ENCODE data around the gene GPN3.

GPN3 gene

DNA sequence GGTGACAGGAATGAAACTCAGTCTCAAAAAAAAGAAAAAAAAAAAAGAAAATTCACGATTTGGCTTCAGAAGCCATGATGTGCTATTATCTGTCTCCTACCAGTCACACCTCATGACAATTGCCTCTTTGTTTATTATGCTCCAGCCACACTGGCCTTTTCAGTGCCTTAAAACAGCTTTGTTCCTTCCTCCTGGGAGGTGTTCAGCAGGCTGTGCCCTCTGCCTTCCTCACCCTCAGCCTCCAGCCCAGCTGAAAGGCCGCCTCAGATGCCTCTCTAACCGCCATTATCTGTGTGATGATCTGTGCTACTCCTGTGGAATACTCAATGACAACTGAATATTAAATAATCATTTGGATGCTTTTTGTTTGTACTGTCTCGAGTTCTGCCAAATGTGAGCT is 9.3 kb downstream of the GPN3 start:
- Histone ChIP-seq H3K4me1 (ENCODE audit: insufficient read depth, low read length, severe bottlenecking) (peaks cover 27% of the 10 kb centered on the region), H3K9me2 (ENCODE audit: low read depth, low read length) (no peaks in the 10 kb centered on the region), H3K27me3 (ENCODE audit: insufficient read depth, low read length) (no peaks in the 10 kb centered on the region), H3K9me3 (ENCODE audit: low read length) (no peaks in the 10 kb centered on the region), H3K4me2 (ENCODE audit: low read length) (no peak overlapping the region), H3K36me3 (ENCODE audit: insufficient read depth, low read length) (0 out of 2 replicates have a peak, but pooled peaks cover 12% of the 10 kb centered on the region), H3K79me2 (ENCODE audit: insufficient read depth, low read length) (no peaks in the 10 kb centered on the region), H3K4me3 (ENCODE audit: low read depth, low read length, poor library complexity, severe bottlenecking) (no peak overlapping the region), H3K9ac (ENCODE audit: low read length) (no peak overlapping the region), H2AFZ (ENCODE audit: low read length) (no peak overlapping the region), H4K20me1 (ENCODE audit: insufficient read depth, low read length) (no peaks in the 10 kb centered on the region), H3F3A (ENCODE audit: insufficient read depth, low read length) (no peaks in the 10 kb centered on the region), H3K27ac (ENCODE audit: low read depth, low read length, poor library complexity, severe bottlenecking) (no peak overlapping the region)
- no peak for TF ChIP-seq EZH2 (IDR thresholded peaks at IDR 0.05; ENCODE audit: borderline replicate concordance, low read length)
- TF ChIP-seq, protein P1, sequence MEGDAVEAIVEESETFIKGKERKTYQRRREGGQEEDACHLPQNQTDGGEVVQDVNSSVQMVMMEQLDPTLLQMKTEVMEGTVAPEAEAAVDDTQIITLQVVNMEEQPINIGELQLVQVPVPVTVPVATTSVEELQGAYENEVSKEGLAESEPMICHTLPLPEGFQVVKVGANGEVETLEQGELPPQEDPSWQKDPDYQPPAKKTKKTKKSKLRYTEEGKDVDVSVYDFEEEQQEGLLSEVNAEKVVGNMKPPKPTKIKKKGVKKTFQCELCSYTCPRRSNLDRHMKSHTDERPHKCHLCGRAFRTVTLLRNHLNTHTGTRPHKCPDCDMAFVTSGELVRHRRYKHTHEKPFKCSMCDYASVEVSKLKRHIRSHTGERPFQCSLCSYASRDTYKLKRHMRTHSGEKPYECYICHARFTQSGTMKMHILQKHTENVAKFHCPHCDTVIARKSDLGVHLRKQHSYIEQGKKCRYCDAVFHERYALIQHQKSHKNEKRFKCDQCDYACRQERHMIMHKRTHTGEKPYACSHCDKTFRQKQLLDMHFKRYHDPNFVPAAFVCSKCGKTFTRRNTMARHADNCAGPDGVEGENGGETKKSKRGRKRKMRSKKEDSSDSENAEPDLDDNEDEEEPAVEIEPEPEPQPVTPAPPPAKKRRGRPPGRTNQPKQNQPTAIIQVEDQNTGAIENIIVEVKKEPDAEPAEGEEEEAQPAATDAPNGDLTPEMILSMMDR (IDR thresholded peaks at IDR 0.05; ENCODE audit: low read length) = no peak

DNA sequence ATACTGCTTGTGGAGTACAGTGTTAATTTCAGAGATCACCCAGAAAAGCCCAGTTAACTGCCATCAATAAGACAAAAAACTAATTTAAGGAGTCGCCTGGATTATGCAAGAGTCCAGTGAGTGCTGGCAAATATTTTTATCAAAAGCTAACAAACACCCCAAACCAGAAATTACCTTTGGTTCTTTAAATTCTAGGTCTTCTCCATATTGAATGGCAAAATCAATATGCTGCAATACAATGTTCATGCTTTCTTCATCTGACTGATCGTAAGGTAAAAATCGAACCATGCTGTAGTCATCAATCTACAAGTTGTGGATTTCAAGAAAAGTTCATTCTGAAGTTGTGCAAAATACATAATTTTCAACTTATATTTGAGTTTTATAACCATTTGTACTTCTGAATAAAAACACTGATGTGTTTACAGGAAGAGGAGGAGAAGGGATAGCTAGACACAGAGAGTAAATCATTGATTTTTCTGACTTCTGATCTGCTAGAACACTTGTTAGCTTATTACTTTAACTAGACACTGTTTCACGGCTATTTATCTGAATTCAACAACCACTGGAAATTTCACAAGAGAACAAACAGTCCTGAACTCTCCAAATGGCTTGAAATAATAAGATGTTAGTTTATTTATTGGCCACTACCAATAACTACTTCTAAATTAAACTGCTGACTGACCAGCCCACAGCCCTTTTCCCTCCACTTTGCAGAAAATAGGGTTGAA is 14.3 kb downstream of the GPN3 start:
- peaks cover 8% of the 10 kb centered on the region; the same call in 1 of the 2 replicates for H3K36me3 ChIP-seq (ENCODE audit: insufficient read depth, low read length)
- H3K79me2 ChIP-seq (ENCODE audit: insufficient read depth, low read length) = peaks cover 7% of the 10 kb centered on the region
- no peaks in the 10 kb centered on the region for H4K20me1 ChIP-seq (ENCODE audit: insufficient read depth, low read length)
- no peak overlapping the region for H3K4me2 ChIP-seq (ENCODE audit: low read length)
- no peak overlapping the region for H3K27ac ChIP-seq (ENCODE audit: low read depth, low read length, poor library complexity, severe bottlenecking)
- H3K9me2 ChIP-seq (ENCODE audit: low read depth, low read length) = no peaks in the 10 kb centered on the region
- no peak overlapping the region for H2AFZ ChIP-seq (ENCODE audit: low read length)
- no peaks in the 10 kb centered on the region for H3K27me3 ChIP-seq (ENCODE audit: insufficient read depth, low read length)
- no peaks in the 10 kb centered on the region for H3K9me3 ChIP-seq (ENCODE audit: low read length)
- TF ChIP-seq EZH2 (IDR thresholded peaks at IDR 0.05; ENCODE audit: borderline replicate concordance, low read length) = no peak
- TF ChIP-seq, protein P1 (IDR thresholded peaks at IDR 0.05; ENCODE audit: low read length) = no peak
- H3F3A ChIP-seq (ENCODE audit: insufficient read depth, low read length) = no peaks in the 10 kb centered on the region
- H3K4me3 ChIP-seq (ENCODE audit: low read depth, low read length, poor library complexity, severe bottlenecking) = no peak overlapping the region
- H3K4me1 ChIP-seq (ENCODE audit: insufficient read depth, low read length, severe bottlenecking) = peaks cover 40% of the 10 kb centered on the region
- no peak overlapping the region for H3K9ac ChIP-seq (ENCODE audit: low read length)

DNA sequence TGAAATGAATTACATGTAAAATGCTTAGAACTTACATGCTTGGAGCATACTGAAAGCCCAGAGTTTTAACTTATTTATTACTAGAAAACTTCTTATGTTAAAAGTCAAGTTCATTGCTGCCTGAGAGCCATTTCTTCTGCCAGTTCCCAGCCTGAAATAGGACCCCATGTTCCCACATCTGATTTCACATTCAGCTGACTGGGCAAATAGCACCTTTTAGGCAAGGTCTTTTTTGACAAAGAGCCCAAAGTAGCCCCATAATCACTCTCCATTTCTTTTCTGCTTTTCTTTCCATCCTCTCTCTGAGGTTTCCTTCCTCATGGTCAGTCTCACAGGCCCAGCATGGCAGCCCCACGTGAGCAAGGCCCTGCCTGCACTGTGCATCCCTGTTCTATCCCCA is 16.8 kb downstream of the GPN3 start:
- Histone ChIP-seq H3K27me3 (ENCODE audit: insufficient read depth, low read length) (no peaks in the 10 kb centered on the region), H3K27ac (ENCODE audit: low read depth, low read length, poor library complexity, severe bottlenecking) (peak overlapping the region; percentile 69), H3K4me1 (ENCODE audit: insufficient read depth, low read length, severe bottlenecking) (peaks cover 31% of the 10 kb centered on the region), H3K9ac (ENCODE audit: low read length) (no peak overlapping the region), H3F3A (ENCODE audit: insufficient read depth, low read length) (no peaks in the 10 kb centered on the region), H3K4me2 (ENCODE audit: low read length) (no peak overlapping the region), H3K79me2 (ENCODE audit: insufficient read depth, low read length) (peaks cover 24% of the 10 kb centered on the region), H3K9me3 (ENCODE audit: low read length) (no peaks in the 10 kb centered on the region), H3K9me2 (ENCODE audit: low read depth, low read length) (no peaks in the 10 kb centered on the region), H3K4me3 (ENCODE audit: low read depth, low read length, poor library complexity, severe bottlenecking) (no peak overlapping the region), H2AFZ (ENCODE audit: low read length) (no peak overlapping the region), H4K20me1 (ENCODE audit: insufficient read depth, low read length) (no peaks in the 10 kb centered on the region), H3K36me3 (ENCODE audit: insufficient read depth, low read length) (peaks cover 20% of the 10 kb centered on the region; the same call in 1 of the 2 replicates)
- TF ChIP-seq EZH2 (IDR thresholded peaks at IDR 0.05; ENCODE audit: borderline replicate concordance, low read length) = no peak
- TF ChIP-seq, protein P1 (IDR thresholded peaks at IDR 0.05; ENCODE audit: low read length) = no peak

Data from OCI-LY1 (cell line).